Fibroblast of peridontal ligament (primary cell): ENCODE data around the gene MNX1.

Experiments used
- DNase-seq: peaks from one replicate; pipeline ENCODE4 v3.0.0-alpha.2; 2010; ENCODE audit errors: extremely low read depth

Gene MNX1

DNA sequence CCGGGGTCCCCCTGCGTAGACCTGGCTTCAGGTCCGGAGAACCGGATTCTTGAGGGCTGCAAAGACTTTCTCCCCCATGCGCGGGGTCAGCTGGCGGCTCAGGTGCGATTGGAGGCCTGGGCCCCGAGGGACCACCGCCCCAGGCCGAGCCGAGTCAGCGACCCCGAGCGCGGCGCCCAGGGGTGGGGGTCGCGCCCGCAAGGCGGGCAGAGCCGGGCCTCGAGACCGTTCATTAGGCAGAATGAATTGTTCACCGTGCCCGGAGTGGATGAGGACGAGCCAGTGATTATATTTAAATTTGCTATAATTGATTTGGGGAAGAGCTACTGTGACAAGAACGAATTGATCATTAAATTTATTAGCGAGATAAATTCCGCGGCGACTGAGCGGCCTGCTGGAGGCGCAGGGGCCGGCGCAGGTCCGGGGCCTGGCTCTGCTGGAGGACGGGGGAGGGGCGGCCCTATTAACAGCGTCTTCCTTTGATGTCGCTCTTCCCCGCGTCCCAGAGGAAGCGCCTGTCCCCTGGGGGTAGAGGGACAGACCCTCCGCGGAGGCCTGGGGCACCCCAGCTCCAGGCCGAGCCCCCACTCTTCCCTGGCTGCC lies 7.5 kb downstream of the MNX1 start:
- no peak for DNase-seq

DNA sequence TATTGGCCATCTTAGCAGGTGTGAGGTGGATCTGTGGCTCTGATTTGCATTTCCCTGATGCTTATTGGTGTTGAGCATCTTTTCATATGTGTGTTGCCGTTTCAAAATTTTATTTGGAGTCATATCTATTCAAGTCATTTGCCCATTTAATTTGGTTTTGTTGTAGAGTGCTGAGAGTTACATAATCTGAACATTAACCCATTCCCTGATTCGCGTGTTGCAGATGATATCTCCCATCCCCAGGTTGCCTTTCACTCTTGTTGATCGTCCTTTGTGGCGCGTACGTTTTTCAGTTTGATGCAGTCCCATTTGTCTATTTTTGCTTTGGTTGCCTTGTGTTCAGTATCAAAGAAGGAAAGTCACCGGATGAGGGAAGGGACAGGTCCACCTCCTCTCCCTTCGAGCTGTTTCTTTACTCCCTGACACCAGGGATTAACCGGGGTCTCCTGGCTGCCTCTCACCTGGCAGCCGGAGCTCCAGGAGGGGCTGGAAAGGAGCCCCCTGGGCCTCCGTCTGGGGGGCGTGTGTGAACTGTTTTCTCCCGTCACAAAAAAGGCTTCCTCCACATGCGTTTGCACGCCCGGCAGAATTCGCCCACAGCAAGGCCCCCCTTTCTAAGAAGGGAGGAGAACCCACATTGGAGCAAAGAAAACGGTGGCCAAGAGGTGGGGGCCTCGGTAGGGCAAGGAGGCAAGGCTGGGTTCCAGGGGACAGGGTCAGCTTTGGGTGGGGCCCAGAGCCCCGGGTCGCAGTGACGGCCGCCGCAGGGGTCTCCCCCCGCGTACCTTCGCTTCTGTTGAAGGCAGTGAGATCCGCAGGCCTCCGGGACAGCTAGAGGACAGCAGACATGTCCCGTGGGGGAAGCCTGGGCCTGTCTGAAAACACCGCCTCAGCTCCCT lies 8.3 kb downstream of the MNX1 start:
- DNase-seq, result no peak

GRCh38 chr7:157000741-157001653 lies 9.5 kb downstream of the MNX1 start:
- DNase-seq, result no peak

- no peak for DNase-seq
These were observed 10.3 kb downstream of the MNX1 start for GRCh38 chr7:156999958-157000726.

DNA sequence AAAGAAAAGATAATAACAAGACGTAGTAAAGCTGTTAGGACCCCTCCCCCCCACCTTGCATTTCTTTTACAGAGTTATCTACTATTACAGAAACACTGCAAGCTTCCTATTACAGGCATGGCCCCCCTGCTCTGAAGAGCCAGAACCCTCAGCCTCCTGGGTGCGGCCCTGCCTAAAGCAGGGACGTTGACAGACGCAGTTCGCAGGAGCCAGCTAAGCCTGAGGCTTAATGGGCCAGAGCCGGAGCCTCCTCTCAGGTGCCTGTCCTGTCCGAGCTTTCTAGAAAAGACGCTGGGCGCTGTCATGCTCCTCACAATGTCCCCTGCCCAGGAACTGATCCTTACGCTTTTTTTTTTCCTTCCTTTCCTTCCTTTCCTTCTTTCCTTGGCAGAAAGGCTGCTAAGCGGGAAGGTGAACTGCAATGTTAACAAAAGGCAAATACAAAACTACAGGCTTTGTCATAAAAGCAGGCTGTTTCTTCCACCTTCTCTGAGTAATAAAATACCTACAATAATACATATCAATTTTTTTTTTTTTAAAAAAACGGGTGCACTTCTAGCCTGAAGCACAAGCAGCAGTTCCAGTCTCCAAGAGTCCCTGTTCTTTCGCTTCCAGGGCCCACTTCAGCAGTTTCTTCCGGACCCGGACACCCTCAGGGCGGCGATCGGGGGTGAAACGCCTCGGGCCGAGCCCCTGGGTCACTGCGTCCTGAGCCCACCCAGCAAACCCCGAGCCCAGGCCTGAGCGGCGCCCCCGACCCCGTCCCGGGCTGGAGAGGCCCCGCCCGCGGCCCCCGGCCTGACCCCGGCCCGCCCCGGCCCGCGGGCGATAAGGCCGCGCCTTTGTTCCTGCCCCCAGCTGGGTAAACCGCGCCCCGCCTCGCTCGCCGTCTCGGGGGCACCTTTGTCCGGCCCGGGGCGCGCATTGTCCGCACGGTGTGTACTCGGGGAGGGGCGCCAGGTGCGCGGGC lies 11.2 kb downstream of the MNX1 start:
- no peak for DNase-seq

GRCh38 chr7:156994417-156994816 lies 16.0 kb downstream of the MNX1 start:
- no peak for DNase-seq

- DNase-seq, result no peak
These were observed 16.6 kb downstream of the MNX1 start for GRCh38 chr7:156993925-156994235.

DNA sequence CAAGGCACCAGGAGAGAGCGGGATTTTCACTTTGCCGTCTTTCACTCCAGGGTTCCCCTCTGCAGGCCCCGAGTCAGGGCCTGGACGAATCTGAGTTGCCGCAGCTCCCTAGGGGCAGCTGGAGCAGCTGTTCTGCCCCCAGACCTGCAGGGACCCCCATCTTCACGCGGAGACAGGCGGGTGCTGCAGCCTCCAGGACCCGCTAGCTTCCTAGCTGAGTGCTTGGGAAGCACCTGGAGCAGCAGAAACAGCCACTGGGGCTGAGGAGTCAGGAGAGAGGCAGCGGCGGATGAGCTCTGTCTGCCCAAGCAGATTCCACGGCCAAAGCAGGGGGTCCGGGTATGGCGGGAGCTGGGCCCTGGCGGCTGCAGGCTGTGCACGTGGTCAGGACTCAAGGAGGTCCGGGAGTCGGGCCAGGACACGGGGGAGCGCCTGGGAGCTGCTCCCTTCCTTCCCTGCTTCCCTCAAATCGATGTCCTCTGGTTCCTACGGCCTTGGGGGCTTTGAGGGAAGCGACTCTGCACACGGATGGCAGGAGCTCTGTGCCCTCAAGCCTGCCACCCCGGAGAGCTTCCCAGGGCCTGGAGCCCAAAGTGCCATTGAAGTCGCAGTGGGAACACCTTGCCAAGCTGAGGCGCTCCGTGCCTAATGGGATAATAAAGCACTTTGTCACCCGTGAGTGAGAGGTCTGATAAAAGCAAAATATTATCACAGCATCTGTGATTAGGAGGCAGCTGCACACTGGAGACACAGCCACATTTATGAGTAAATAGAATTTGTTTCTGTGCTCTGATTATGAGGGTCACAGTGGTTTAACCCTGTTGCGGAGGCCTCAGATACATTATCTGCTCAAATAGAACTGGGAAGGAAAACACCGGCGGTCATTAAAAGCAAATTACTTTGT lies 17.2 kb downstream of the MNX1 start:
- no peak for DNase-seq

GRCh38 chr7:156989766-156990535 lies 20.5 kb downstream of the MNX1 start:
- DNase-seq, result no peak

DNA sequence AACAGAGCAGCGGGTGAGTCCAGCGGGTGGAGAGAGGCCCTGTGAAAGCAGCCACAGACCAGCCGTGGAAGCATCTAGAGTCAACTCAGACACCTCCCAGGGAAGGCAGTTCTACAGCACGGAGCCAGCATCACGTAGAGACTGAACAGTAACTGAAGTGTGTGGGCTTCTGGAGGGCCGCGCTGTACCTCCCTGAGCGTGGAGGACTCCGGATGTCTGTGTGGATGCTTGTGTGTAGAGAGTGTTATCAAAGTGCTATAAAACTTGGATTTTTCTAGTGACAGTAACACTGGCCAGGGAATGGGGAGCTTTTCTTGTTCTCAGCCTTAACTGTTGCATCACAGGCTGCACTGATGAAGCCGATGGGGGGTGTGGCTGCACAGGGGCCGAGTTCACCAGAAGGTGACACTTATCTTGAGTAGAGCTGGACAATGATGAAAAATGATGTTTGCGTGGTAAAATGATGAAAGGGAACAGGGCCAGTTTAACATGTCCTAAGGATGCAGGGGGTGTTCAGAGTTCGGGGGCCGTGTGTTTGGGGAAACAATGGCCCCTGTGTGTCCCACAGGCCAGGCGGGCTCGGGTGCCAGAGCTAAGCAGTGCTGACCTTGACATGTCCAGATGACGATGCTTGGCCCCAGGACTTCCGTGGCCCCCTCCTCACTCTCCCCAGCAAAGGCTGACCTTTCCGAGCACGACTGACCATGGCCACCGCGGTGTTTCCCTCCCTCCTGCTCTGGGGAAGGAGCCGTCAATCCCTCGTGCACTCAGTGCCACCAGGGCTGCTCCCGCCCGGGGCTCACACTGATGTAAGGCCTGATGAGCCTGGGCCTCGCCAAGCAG lies 21.9 kb downstream of the MNX1 start:
- no peak for DNase-seq

GRCh38 chr7:156986378-156986777 lies 24.1 kb downstream of the MNX1 start:
- no peak for DNase-seq

DNA sequence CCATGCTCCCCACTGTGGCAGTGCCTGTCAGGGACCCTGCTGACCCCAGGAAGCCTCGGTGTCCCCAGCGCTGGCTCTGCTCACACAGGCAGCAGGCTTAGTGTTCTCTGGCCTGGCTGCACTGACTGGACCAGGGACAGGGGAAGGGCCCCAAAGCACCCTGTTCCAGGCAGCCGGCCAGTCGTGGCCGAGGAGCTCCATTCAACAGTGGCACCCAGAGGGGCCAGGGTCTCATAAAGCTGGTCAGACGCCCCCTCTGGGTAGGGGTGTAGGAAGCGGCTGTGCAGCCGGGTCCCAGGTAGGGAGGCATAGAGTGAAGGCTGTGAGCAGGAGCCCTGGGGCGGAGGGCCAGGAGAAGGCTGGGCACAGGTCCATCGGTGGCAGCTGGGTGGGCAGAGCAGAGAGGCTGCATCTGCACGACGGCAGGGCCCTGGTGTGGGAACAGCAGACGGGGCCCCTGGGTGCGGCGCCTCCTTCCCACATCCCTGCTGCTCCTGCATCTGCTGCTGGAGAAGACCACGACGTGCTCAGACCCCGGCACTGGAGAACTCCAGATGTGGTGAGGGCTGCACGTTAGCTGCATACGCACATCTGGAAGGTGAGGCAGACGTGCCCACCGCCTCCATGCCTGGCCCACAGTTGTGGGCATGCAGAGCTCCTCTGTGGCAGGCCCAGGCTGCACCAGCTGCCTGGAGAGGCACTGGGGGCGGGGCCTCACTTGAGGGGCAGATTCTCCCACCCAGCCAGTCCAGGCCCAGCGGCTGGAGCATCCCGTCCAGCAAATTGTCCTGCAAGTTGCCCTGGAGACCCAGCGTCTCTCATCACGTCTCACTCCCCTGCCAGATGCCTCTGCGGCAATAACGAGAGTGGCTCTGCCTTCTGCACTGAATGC lies 25.1 kb downstream of the MNX1 start:
- DNase-seq, result no peak

DNA sequence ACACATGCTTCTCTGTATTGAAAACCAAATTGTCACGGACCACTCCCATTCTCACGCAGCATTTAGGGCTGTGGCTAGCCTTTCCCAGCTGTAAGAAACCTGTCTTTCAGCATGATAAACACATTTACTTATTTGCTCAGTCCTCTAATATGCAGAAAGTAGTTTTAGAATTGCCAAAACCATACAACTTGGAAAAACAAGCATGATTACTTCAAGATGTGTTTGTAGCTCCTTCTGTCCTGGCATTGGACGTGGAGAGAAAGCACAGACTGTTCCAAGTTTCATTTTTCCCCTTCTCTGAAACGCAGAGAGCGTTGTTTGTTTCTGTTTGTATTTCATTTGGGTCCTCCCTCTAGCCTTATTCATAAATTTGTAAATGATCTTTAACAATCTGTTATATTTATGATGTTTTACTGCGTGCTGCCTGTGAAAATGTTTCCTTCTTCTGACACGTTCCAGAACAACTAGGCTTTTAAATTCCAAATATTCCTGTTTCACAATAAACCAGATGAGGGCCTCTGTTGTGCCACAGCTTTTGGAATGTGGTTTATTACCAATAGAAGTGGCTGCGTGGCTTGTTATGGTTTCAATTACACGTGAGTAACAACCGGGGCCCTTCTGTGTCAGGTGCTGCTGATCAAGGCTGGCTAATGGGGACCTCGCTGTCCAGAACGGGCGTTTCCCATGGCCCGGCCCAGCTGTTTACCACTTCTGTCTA lies 26.1 kb downstream of the MNX1 start:
- DNase-seq, result peak; percentile 94

- no peak for DNase-seq
These were observed 30.8 kb downstream of the MNX1 start for GRCh38 chr7:156979711-156980110.

- no peak for DNase-seq
These were observed 31.4 kb downstream of the MNX1 start for GRCh38 chr7:156979007-156979606.

- DNase-seq, result no peak
These were observed 34.8 kb downstream of the MNX1 start for GRCh38 chr7:156975620-156976019.
